HUES64 (cell line): ENCODE results near the gene THADA.
"Not testable (repeated sequence)": the region's sequence is repeated elsewhere in the genome, so short reads cannot be mapped to it uniquely, and the experiment has no call there.

ENCODE experiments used
- H3K27ac ChIP-seq: 2 replicates; pipeline ENCODE4 v1.7.0; 2013; ENCODE audit warnings: low read depth, low read length, inconsistent platforms
- H3K27me3 ChIP-seq: 2 replicates; pipeline ENCODE4 v1.6.1; 2013; ENCODE audit warnings: mild to moderate bottlenecking, low read length; ENCODE audit not compliant: insufficient read depth
- H3K36me3 ChIP-seq: 2 replicates; pipeline ENCODE4 v1.6.1; 2013; ENCODE audit warnings: mild to moderate bottlenecking, low read length; ENCODE audit not compliant: insufficient read depth
- H3K4me1 ChIP-seq: 2 replicates; pipeline ENCODE4 v1.6.1; 2013; ENCODE audit warnings: mild to moderate bottlenecking, low read length, moderate library complexity; ENCODE audit not compliant: insufficient read depth
- H3K4me3 ChIP-seq: 2 replicates; pipeline ENCODE4 v1.5.1; 2013; ENCODE audit warnings: mild to moderate bottlenecking, low read length, moderate library complexity
- H3K9ac ChIP-seq: 2 replicates; pipeline ENCODE4 v1.6.1; 2013; ENCODE audit warnings: mild to moderate bottlenecking, low read depth, low read length
- H3K9me3 ChIP-seq: 2 replicates; pipeline ENCODE4 v1.6.1; 2013; ENCODE audit warnings: low read depth, low read length; ENCODE audit not compliant: insufficient read depth
- WGBS: fragments of 150-250, 120-280 bp; methylation state at CpG from one replicate; pipeline ENCODE4 v1.1.7; 2013; ENCODE audit warnings: missing lambda C conversion rate; 5-methylcytosine and 5-hydroxymethylcytosine counted together

The THADA gene

DNA sequence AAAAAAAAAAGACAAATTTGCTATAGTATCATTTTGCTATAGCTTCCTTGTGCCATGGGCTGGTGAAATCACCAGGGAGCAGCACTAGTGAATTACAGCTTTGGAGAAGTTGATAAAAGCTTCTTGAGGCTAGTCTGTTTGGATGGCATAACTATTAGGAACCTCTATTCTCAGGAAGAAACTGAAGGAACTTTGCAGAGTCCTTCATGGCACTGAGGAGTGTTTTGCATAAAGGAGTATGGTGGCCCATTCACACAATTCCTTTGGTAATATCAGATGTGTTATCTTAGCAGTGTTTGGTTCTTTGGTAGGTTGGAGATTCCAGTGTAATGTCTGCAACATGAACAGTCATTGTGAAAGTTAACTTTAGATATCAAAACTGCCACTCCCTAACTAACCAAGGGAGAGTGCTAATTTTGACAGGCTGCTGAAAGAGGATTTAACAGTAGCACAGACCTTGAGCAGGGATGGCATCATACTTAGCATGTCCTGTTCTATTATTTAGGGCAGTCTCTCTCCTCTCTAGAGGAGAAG, 292.8 kb downstream of the THADA start:
- H3K4me1 ChIP-seq: peaks cover 4% of the 10 kb centered on the region; the same call in 1 of the 2 replicates
- no peak overlapping the region for H3K27ac ChIP-seq
- H3K4me3 ChIP-seq: no peak overlapping the region
- no peak overlapping the region for H3K9ac ChIP-seq
- H3K36me3 ChIP-seq: no peaks in the 10 kb centered on the region
- no peaks in the 10 kb centered on the region for H3K9me3 ChIP-seq
- no peaks in the 10 kb centered on the region for H3K27me3 ChIP-seq

DNA sequence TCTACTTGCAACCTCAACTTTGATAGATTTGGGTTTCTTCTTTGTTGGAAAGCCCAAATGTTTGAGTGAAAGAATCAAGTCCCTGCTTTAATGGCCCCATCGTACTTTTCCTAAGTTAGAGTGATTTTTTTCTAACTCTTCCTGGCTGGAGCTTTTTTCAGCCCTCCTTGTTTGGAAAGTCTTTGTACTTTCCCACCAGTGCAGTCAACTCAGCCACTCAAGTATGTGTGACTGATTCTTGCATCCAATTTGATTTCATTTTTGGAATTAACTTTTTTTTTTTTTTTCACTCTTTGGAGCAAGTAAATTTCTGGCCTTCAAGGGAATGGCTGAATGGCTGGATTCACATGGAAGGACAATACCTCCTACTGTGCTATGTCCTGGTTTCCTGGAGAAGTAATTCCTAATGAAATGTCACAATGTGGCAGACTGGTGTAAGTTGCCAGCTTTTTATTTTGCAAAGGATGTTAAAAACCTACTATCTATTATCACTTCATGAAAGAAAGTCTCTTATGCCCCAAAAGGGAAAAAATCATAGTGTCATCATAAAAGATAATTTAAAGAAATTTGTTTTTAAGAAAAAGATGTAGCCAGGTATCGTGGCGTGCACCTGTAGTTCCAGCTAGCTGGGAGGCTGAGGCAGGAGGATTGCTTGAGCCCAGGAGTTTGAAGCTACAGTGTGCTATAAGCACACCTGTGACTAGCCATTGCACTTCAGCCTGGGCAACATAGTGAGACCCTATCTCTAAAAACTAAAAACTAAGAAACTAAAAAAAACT, 293.5 kb downstream of the THADA start:
- Histone ChIP-seq H3K27ac (no peak overlapping the region), H3K9ac (no peak overlapping the region), H3K36me3 (no peaks in the 10 kb centered on the region), H3K27me3 (no peaks in the 10 kb centered on the region), H3K4me1 (peaks cover 4% of the 10 kb centered on the region; the same call in 1 of the 2 replicates), H3K9me3 (no peaks in the 10 kb centered on the region), H3K4me3 (no peak overlapping the region)
- 98% methylated on average over 3 of the region's 3 CpGs for WGBS

DNA sequence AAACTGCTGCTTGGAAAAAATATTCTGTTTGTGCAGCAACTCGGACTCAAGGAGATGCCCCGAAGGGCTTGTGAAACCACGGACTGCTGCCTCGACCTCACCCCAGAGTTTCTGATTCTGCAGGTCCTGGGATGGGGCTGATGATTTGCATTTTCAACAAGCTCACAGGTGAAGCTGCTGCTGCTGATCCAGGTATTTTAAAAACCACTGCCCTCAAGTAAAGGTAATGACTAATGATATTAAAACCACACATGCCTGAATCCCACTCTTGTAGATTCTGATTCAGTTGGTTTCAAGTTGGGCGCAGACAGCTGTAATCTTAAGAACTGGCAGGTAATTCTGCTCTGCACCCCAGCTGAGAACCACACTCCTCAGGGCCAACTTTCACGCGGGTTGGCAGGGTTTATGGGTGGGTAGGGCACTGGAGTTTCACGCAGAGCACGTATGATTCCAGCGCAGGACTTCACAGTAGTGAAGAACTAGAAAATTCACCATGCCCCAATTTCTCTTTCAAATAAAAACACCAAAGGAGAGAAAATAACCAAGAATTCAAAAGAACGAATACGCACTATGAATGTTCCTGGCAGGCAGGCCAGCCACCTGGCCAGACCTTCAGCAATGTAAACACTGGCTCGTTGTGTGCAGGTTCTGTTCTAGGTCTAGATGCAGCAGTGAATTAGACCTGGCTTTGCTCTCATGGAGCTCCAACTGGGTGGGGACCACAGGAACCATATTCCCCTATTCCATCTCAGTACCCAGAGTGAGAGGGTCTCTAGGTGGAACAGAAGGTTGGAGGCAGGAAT, 294.9 kb downstream of the THADA start:
- no peaks in the 10 kb centered on the region for H3K27me3 ChIP-seq
- H3K4me3 ChIP-seq: no peak overlapping the region
- WGBS: 93% methylated on average over 13 of the region's 13 CpGs
- no peaks in the 10 kb centered on the region for H3K36me3 ChIP-seq
- no peaks in the 10 kb centered on the region for H3K9me3 ChIP-seq
- no peak overlapping the region for H3K27ac ChIP-seq
- H3K9ac ChIP-seq: no peak overlapping the region
- H3K4me1 ChIP-seq: peaks cover 4% of the 10 kb centered on the region; the same call in 1 of the 2 replicates

DNA sequence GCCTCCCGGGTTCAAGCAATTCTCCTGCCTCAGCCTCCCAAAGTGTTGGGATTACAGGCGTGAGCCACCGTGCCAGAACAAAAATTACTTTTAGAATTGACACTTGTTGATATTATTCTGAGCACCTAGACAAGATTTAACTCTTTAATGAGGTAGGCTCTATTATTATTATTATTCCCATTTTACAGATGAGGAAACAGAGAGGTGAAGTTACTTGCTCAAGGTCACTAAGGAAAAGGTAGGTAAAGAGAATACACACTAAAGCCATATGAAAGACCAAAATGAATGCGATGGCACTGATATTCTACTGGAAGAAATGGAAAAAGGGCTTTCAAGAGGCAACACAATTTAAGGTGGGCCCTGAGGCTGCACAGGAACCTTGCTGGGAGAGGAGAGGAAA, 295.6 kb downstream of the THADA start:
- Histone ChIP-seq H3K9ac (no peak overlapping the region), H3K27ac (no peak overlapping the region), H3K36me3 (no peaks in the 10 kb centered on the region), H3K27me3 (no peaks in the 10 kb centered on the region), H3K9me3 (no peaks in the 10 kb centered on the region), H3K4me1 (peaks cover 4% of the 10 kb centered on the region; the same call in 1 of the 2 replicates), H3K4me3 (no peak overlapping the region)
- 99% methylated on average over 4 of the region's 4 CpGs for WGBS

DNA sequence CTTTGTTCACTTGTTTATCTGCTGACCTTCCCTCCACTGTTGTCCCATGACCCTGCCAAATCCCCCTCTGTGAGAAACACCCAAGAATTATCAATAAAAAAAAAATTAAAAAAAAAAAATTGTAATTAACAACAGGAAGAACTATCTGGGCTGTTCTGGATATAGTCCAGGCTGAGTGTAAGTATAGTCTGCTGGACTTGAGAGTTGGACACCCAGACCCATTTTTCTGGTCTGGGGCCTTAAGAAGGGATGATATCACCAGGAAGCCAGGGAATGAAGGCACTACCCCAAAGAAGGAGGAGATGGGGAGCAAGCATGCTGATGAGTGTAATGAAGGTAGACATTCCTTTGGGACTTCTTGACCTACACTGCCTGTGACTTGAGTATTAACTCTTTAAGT, 297.3 kb downstream of the THADA start:
- Histone ChIP-seq H3K9ac (no peak overlapping the region), H3K4me1 (peaks cover 4% of the 10 kb centered on the region; the same call in 1 of the 2 replicates), H3K4me3 (no peak overlapping the region), H3K36me3 (no peaks in the 10 kb centered on the region), H3K27ac (no peak overlapping the region), H3K27me3 (no peaks in the 10 kb centered on the region), H3K9me3 (no peaks in the 10 kb centered on the region)

DNA sequence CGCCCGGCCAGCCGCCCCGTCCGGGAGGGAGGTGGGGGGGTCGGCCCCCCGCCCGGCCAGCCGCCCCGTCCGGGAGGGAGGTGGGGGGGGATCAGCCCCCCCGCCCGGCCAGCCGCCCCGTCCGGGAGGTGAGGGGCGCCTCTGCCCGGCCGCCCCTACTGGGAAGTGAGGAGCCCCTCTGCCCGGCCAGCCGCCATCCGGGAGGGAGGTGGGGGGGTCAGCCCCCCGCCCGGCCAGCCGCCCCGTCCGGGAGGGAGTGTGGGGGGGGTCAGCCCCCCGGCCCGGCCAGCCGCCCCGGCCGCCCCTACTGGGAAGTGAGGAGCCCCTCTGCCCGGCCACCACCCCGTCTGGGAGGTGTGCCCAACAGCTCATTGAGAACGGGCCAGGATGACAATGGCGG, 298.1 kb downstream of the THADA start:
- H3K36me3 ChIP-seq, H3K4me3 ChIP-seq, H3K9me3 ChIP-seq, H3K27me3 ChIP-seq, H3K9ac ChIP-seq, H3K4me1 ChIP-seq, H3K27ac ChIP-seq: not testable (repeated sequence)
- 96% methylated on average over 15 of the region's 36 CpGs for WGBS

DNA sequence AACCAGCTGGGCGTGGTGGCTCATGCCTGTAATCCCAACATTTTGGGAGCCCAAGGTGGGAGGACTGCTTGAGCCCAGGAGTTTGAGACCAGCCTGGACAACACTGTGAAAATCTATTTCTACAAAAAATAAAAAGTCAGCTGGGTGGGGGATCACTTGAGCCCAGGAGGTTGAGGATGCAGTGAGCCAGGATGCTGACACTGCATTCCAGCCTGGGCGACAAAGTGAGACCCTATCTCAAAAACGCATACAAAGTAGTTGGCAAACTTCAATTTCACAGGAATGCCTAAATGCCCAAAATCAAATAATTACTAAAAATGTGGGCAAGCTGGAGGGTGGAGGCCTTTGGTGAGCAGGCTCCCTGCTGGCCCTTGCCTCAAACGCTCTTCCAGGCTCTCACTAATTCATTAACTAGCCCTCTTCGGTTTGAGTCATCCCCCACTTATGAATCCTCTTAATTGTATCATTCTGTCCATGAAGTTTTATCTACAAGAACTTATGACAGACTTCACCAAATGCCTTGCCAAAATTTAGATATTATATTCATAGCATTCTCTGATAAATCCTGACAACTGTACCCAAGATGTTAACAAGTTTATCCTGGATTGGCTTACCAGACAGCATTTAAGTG, 300.8 kb downstream of the THADA start:
- 95% methylated on average over 5 of the region's 5 CpGs for WGBS

DNA sequence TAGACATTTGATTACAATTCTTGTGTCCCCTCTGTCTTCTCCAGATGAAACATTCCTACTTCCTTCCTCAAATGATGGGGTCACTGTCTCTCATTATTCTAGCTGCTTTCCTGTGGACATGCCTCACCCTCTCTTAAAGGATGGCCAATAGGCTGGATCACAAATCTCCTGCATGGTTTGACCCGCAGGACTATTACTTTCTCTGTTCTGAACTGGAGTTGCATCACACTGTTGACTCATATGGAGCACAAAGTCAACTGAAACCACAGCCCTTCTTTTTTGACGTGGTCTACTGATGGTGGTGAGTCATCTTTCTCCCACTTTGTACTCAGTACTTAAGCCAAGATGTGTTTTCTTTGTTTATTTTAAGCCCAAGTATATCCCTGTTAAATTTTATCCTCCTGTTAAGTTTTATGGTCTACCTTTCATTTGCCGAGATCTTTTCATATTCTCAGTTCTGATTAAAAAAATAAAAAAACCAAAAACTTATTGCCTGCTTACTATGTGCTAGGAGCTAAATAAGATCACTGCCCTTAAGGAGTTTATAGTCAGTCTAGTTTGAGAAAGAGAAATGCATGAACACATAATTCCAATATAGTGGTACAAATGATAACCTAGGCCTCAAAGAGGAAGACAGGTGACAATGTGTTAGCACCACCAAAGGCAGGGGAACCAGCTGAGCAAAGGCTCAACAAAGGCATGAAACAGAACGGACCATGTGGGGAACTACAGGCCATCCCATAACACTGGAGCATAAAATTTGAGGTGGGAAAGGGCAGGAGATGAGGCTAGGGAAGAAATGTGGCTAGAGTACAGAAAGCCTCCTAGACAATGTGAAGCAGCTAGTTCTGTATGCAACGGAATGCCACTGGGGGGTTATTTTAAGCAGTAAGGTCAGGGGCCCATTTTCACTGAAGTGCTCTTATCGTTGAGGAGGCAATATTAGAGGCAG, 301.8 kb downstream of the THADA start:
- 86% methylated on average over 6 of the region's 6 CpGs for WGBS
- peaks cover 14% of the 10 kb centered on the region; the same call in 1 of the 2 replicates for H3K36me3 ChIP-seq
- H3K9ac ChIP-seq: no peak overlapping the region
- H3K4me3 ChIP-seq: no peak overlapping the region
- no peak overlapping the region for H3K27ac ChIP-seq
- no peaks in the 10 kb centered on the region; the same call in 1 of the 2 replicates for H3K4me1 ChIP-seq
- no peaks in the 10 kb centered on the region for H3K27me3 ChIP-seq
- H3K9me3 ChIP-seq: no peaks in the 10 kb centered on the region

More for the DNA sequence above, 300.8 kb downstream of the THADA start:
- Histone ChIP-seq H3K4me3 (no peak overlapping the region), H3K36me3 (peaks cover 14% of the 10 kb centered on the region; the same call in 1 of the 2 replicates), H3K27me3 (no peaks in the 10 kb centered on the region), H3K27ac (no peak overlapping the region), H3K9me3 (no peaks in the 10 kb centered on the region), H3K4me1 (no peaks in the 10 kb centered on the region; the same call in 1 of the 2 replicates), H3K9ac (no peak overlapping the region)

DNA sequence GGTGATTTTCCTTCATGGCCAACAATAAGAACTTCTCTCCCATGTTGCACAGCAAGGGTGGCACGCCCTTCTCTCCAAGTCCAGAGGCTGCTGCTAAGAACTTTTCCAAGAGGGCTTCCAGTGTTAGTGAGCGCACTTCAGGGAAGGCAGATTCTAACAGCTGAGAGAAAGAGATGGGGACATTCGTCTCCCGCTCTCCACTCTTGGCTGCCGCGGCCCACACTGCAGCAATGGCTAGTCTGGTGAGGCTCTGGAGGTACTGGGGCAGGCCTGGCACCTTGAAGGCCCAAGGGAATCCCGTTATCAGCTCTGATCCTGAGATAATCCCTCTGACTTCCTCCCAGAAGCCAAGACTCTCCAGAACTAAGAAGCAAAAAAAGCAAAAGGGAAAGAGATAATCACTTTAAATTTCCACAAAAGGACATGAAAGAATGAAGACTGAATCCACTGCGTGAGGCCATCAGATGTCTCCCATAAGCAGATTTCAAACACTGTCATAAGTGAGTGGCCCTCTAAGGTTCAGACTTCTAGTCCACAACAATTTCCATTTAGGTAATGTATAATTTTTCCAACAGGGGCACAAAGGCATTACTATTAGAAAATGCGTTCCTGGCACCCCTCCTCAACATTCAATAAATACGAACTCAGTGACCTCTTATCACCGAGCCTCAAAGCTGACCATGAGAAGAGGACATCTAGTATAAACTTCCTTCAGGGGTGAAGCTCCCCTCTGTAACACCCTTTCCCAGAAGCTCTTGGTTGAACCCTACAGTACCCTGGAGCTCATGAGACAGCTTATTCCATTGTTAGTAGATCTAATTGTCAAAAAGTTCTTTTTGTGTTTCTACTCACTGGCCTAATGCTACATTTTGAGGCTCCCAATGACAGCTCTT, 302.7 kb downstream of the THADA start:
- Histone ChIP-seq H3K36me3 (peaks cover 14% of the 10 kb centered on the region; the same call in 1 of the 2 replicates), H3K27me3 (no peaks in the 10 kb centered on the region), H3K27ac (no peak overlapping the region), H3K4me1 (no peaks in the 10 kb centered on the region; the same call in 1 of the 2 replicates), H3K9ac (no peak overlapping the region), H3K4me3 (no peak overlapping the region), H3K9me3 (no peaks in the 10 kb centered on the region)
- WGBS: 94% methylated on average over 11 of the region's 11 CpGs
